HG02852 (cell line): ENCODE data around the gene PMP22.

Experiments
- ATAC-seq: cut with Tn5 transposase; IDR thresholded peaks from one replicate; pipeline ENCODE4 v1.9.1; 2021; ENCODE audit warnings: mild to moderate bottlenecking, moderate library complexity; ENCODE audit not compliant: unreplicated experiment

The PMP22 gene

GRCh38 chr17:15278380-15278779, 13.3 kb upstream of the PMP22 start:
- ATAC-seq, result no peak

GRCh38 chr17:15274017-15274416, 8.9 kb upstream of the PMP22 start:
- ATAC-seq, result no peak

GRCh38 chr17:15273141-15273793, 8.1 kb upstream of the PMP22 start:
- no peak for ATAC-seq

GRCh38 chr17:15271741-15272140, 6.6 kb upstream of the PMP22 start:
- no peak for ATAC-seq

- ATAC-seq, result no peak
These were observed 5.7 kb upstream of the PMP22 start for GRCh38 chr17:15270628-15271381.

- ATAC-seq, result no peak
These were observed 4.6 kb upstream of the PMP22 start for GRCh38 chr17:15269780-15270089.

GRCh38 chr17:15269087-15269779, 4.1 kb upstream of the PMP22 start:
- ATAC-seq, result no peak

- no peak for ATAC-seq
These were observed 3.3 kb upstream of the PMP22 start for GRCh38 chr17:15268461-15268860.

- ATAC-seq, result no peak
These were observed 2.9 kb upstream of the PMP22 start for GRCh38 chr17:15267996-15268395.

GRCh38 chr17:15266325-15267125, 1.4 kb upstream of the PMP22 start:
- ATAC-seq, result no peak

- ATAC-seq, result no peak
These were observed 584 bp downstream of the PMP22 start for GRCh38 chr17:15264542-15264941.

GRCh38 chr17:15263680-15264079, 1.4 kb downstream of the PMP22 start:
- no peak for ATAC-seq

GRCh38 chr17:15263206-15263579, 1.9 kb downstream of the PMP22 start:
- ATAC-seq, result no peak

- ATAC-seq, result no peak
These were observed 2.6 kb downstream of the PMP22 start for GRCh38 chr17:15262291-15263205.

- no peak for ATAC-seq
These were observed 3.3 kb downstream of the PMP22 start for GRCh38 chr17:15261802-15262290.

GRCh38 chr17:15261258-15261801, 3.8 kb downstream of the PMP22 start:
- no peak for ATAC-seq

GRCh38 chr17:15260376-15261257, 4.5 kb downstream of the PMP22 start:
- ATAC-seq, result no peak

- ATAC-seq, result no peak
These were observed 7.2 kb downstream of the PMP22 start for GRCh38 chr17:15257796-15258512.
